PFSK-1 (cell line): ENCODE results near the gene KCNJ6.

Experiments used
- FOXP2 ChIP-seq: optimal IDR thresholded peaks from 2 replicates; pipeline ENCODE3; 2011; ENCODE audit warnings: borderline replicate concordance, control low read depth, inconsistent platforms; ENCODE audit not compliant: insufficient read depth; ENCODE audit errors: extremely low read length, extremely low read depth
- POLR2AphosphoS5 ChIP-seq: IDR thresholded peaks from 2 replicates; pipeline ENCODE4 v1.6.1; 2012; ENCODE audit warnings: low read depth, mild to moderate bottlenecking, control low read depth, low read length, moderate library complexity
- REST ChIP-seq, 2 experiments: IDR thresholded peaks; 2 replicates each; pipeline versions ENCODE4 v1.6.1 to v1.8.0; 2011 to 2012; ENCODE audit warnings: low read depth in 2 of 2, low read length in 2 of 2, control low read depth in 1 of 2, inconsistent platforms in 1 of 2, mild to moderate bottlenecking in 1 of 2, moderate library complexity in 1 of 2; ENCODE audit not compliant: insufficient read depth in 1 of 2
- SIN3A ChIP-seq: IDR thresholded peaks from 2 replicates; pipeline ENCODE4 v1.6.1; 2012; ENCODE audit warnings: mild to moderate bottlenecking, low read length, moderate library complexity, borderline replicate concordance; ENCODE audit not compliant: insufficient read depth
- TAF1 ChIP-seq: IDR thresholded peaks from 2 replicates; pipeline ENCODE4 v1.6.1; 2012; ENCODE audit warnings: low read length, control low read depth, borderline replicate concordance; ENCODE audit not compliant: insufficient read depth

- TF ChIP-seq POLR2AphosphoS5, result no peak
- TF ChIP-seq SIN3A, result no peak
- no peak for TF ChIP-seq REST (IDR thresholded peaks at IDR 0.05; ENCODE audit: insufficient read depth in 1 of 2, low read depth in 2 of 2, low read length in 2 of 2)
- no peak for TF ChIP-seq TAF1
- no peak for TF ChIP-seq FOXP2
Observed at GRCh38 chr21:37828556-37828955, 87.7 kb downstream of the KCNJ6 start.
